Body of pancreas (tissue), 4 donors: ENCODE measurements around the gene CPSF4. TPM values are rescaled to one million over a fixed set of nuclear protein-coding genes. Genes with fewer than 3 reads are reported as not detected.

ENCODE experiments used
- ATAC-seq: fragments of 150-250 bp; one replicate; pipeline ENCODE4 v1.9.1; 2016
- DNase-seq, 4 donors: peaks; one replicate each; pipeline ENCODE4 v3.0.0-alpha.2; 2019
- H3K27ac ChIP-seq, 4 donors: fragments of 200-600 bp; sonication (generic); 1 replicate in 3 of 4; 2 replicates in 1 of 4; pipeline versions ENCODE4 v1.5.1 to v1.6.1; 2016 to 2019; ENCODE audit warnings: mild to moderate bottlenecking in 1 of 4, mixed read lengths in 1 of 4, moderate library complexity in 1 of 4
- H3K27me3 ChIP-seq, 2 donors: fragments of 200-600 bp; sonication (generic); one replicate each; pipeline ENCODE4 v1.6.0; 2016; ENCODE audit warnings: mild to moderate bottlenecking in 1 of 2
- H3K36me3 ChIP-seq, 2 donors: fragments of 200-600 bp; sonication (generic); replicated peaks in 1 of 2; 2 replicates each; pipeline ENCODE4 v1.5.1; 2016; ENCODE audit warnings: low read depth in 2 of 2; ENCODE audit not compliant: insufficient read depth in 1 of 2
- H3K4me1 ChIP-seq: fragments of 200-600 bp; sonication (generic); one replicate; pipeline ENCODE4 v1.6.0; 2016
- H3K4me3 ChIP-seq, 2 donors: fragments of 200-600 bp; sonication (generic); 1 replicate in 1 of 2; 2 replicates in 1 of 2; pipeline ENCODE4 v1.5.1; 2016 to 2019
- H3K9me3 ChIP-seq, 3 donors: fragments of 200-600 bp; sonication (generic); 1 replicate in 2 of 3; 2 replicates in 1 of 3; pipeline ENCODE4 v1.5.1; 2016
- POLR2A ChIP-seq, 3 donors: fragments of 450-650 bp; IDR thresholded peaks; one replicate each; pipeline ENCODE4 v1.6.1; 2016; ENCODE audit warnings: antibody characterized with exemption in 3 of 3, mild to moderate bottlenecking in 2 of 3
- WGBS, 2 donors: methylation state at CpG; one replicate each; pipeline ENCODE4 v1.1.5; 2017; 5-methylcytosine and 5-hydroxymethylcytosine counted together
- intact Hi-C: fragments of 100-400 bp; cut with DNase I; formaldehyde crosslinking; loops from one replicate; pipeline ENCODE4 v1.15.1; 2023
- total RNA-seq, 2 donors: library from RNA; depleted of rRNA; stranded (reverse); fragments of >200 nt; gene quantifications; one replicate each; pipeline ENCODE4 v1.1.0, GENCODE V29; 2016
- TF ChIP-seq, protein P1 (sequence below), 7 experiments: fragments of 450-650 bp in 4 of 7; fragments of 200-600 bp in 3 of 7; sonication (generic) in 3 of 7; IDR thresholded peaks; one replicate each; pipeline ENCODE4 v1.5.1; 2016 to 2019; ENCODE audit warnings: antibody characterized with exemption in 7 of 7

Gene CPSF4
- total RNA-seq, 2 donors from 2014 or later, result 24.4 to 31.1 TPM

DNA sequence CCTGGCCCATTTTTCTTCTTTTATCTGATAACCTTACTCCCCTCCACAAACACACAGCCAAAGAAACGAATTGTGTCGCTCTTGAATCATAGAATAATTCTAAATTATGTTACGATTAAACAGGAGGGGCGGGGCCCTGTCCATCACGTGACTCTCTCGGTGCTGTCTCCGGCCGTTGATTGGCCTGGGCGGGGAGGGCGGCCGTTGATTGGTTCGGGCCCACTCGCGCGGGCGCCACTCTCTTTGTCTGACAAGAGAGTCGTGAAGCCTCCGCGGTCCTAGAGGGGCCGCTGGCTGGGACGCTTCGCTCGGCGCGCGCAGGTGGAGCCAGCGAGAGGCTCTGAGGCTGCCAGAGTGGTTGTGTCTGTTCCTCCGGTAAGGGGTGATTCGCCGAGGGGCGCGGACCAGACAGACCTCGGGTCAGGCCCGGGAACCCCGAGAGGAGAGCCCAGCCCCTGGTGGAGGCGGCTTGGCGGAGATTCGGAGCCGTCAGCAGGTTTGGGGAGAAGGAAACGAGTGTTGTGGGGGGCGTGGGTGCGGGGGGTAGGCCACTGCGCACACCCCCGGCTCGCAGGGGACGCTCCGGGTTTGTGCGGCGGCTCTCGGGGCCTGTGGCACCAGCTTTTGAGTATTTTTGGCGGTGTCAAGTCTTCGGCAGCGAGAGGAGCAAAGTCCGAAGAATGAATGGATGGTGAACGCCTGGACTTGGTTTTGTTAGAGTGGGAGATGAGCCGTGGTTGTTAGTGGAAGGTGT is 34.0 kb downstream of the CPSF4 start, which contains the start of gene ZNF789:
Gene ZNF789, plus strand, starts transcription at position 330 of the 754 bp plus-strand sequence. CDS start 3,567 bp downstream, outside the sequence.
- ATAC-seq (peak; percentile 99), DNase-seq (peak; percentile 97 to 99 (median 98))
- Histone ChIP-seq H3K9me3 (no peaks in the 10 kb centered on the region), H3K27ac (peak within 1 kb of the TSS; percentile 66 to 94 (median 82)), H3K4me3 (peak within 1 kb of the TSS; percentile 86 to 95), H3K36me3 (no peaks in the 10 kb centered on the region), H3K27me3 (no peaks in the 10 kb centered on the region), H3K4me1 (peaks cover 24% of the 10 kb centered on the region)
- intact Hi-C loops, result no loop called here
- peak; percentile 10 to 72 (median 72) for TF ChIP-seq POLR2A (IDR thresholded peaks at IDR 0.05)
- TF ChIP-seq, protein P1, sequence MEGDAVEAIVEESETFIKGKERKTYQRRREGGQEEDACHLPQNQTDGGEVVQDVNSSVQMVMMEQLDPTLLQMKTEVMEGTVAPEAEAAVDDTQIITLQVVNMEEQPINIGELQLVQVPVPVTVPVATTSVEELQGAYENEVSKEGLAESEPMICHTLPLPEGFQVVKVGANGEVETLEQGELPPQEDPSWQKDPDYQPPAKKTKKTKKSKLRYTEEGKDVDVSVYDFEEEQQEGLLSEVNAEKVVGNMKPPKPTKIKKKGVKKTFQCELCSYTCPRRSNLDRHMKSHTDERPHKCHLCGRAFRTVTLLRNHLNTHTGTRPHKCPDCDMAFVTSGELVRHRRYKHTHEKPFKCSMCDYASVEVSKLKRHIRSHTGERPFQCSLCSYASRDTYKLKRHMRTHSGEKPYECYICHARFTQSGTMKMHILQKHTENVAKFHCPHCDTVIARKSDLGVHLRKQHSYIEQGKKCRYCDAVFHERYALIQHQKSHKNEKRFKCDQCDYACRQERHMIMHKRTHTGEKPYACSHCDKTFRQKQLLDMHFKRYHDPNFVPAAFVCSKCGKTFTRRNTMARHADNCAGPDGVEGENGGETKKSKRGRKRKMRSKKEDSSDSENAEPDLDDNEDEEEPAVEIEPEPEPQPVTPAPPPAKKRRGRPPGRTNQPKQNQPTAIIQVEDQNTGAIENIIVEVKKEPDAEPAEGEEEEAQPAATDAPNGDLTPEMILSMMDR (IDR thresholded peaks at IDR 0.05), result peak in 1 of 7 experiments; percentile 5
- 0 to 2% methylated on average over 35 to 54 of the region's 56 CpGs for WGBS, 2 donors

DNA sequence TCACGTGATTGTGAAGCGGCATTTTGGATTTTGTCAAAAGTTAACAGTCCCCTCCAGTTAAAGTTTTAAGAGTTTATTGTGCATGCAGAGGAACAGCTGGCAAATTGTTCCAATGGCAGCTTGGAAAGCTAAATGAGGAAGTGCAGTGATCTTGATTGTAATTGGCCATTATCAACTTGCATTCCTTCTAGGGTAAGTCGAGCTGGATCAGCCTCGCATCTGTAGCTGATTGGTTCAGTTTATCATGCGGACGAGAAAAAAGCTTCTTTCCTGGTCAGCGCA is 34.5 kb downstream of the CPSF4 start:
- Histone ChIP-seq H3K36me3 (no peaks in the 10 kb centered on the region), H3K9me3 (no peaks in the 10 kb centered on the region), H3K27ac (peak overlapping the region in 3 of 4 donors; percentile 66 to 94 (median 89)), H3K27me3 (no peaks in the 10 kb centered on the region), H3K4me3 (peak overlapping the region; percentile 86 to 95), H3K4me1 (peaks cover 24% of the 10 kb centered on the region)
- ATAC-seq (peak; percentile 18), DNase-seq (peak in 1 of 4 donors; percentile 34)
- 0% methylated on average over 7 of the region's 7 CpGs for WGBS, 2 donors
- intact Hi-C loops, result no loop called here
- no peak for TF ChIP-seq POLR2A (IDR thresholded peaks at IDR 0.05)
- TF ChIP-seq, protein P1 (IDR thresholded peaks at IDR 0.05), result no peak

DNA sequence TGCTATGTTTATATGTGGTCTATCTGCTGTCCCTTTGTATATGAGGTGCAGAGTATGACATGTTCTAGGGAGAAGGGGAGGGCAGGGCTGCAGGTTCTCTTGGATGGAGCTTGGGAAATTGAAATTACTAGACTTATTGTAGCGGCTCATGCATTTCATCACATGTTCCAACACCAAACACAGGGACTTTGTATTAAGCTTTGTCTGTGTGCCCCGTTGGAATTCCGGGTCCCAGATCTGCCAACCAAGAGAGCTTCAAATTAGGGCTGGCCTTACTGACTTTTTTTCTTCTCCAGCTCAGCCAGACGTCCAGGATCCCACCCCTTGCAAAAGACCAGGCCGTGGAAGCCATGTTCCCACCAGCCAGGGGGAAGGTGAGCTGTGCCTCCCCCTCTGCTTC is 37.4 kb downstream of the CPSF4 start:
- intact Hi-C loops, result no loop called here
- Histone ChIP-seq H3K27me3 (no peaks in the 10 kb centered on the region), H3K36me3 (no peaks in the 10 kb centered on the region), H3K9me3 (no peaks in the 10 kb centered on the region), H3K4me3 (no peak overlapping the region), H3K27ac (no peak overlapping the region), H3K4me1 (peaks cover 12% of the 10 kb centered on the region)
- TF ChIP-seq, protein P1 (IDR thresholded peaks at IDR 0.05), result no peak
- TF ChIP-seq POLR2A (IDR thresholded peaks at IDR 0.05), result no peak
- WGBS, 2 donors, result 74 to 83% methylated on average over 5 of the region's 5 CpGs
- ATAC-seq (no peak), DNase-seq (no peak)

DNA sequence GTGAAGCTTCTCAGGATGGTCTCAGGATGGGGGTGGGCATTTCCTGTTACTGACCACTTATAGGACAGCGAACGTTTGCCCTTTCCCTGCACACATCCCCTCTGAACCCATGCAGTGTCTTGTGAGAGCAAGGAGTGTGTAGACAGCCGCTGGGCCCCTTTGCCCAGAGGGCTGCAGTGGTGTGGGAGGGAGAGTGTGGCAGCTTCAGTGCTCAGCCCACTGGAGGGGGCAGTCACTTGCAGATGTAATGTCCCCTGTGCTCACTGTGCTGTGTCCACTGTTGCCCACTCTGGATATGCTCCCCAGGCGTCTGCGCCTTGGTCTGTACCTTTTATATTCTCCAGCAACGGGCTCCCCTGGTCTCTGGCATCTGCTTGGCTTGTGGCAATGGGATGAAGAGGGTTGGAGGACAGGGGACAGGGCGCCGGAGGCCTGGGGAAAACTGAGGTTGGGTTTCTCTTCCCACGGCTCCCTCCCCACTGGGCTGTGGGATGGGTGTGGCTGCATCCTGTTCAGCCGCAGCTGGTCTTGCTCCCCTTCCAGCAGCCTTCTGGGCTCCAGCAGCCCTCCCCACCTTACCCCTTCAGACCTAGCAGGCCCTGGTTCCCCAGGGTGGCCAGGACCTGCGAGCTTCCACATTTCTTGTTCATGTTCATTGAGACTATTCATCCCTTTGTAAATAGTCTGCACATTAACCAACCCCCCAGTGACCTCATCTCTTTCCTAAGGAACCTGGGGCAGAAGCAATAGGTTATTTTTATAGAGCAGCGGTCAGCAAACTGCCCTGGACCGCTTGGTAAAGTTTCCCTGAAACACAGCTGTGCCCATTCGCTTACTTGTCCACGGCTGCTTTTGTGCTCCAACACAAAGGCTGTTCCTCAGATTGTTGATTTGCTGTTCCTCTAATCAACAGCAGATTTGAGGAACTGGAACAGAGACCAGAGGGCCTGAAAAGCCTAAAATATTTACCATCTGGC is 40.0 kb downstream of the CPSF4 start:
- Histone ChIP-seq H3K9me3 (no peaks in the 10 kb centered on the region), H3K27me3 (no peaks in the 10 kb centered on the region), H3K36me3 (peaks cover 0 to 2% of the 10 kb centered on the region in 2 donors), H3K4me3 (no peak overlapping the region), H3K4me1 (peaks cover 3% of the 10 kb centered on the region), H3K27ac (no peak overlapping the region)
- no peak for TF ChIP-seq POLR2A (IDR thresholded peaks at IDR 0.05)
- TF ChIP-seq, protein P1 (IDR thresholded peaks at IDR 0.05), result no peak
- intact Hi-C loops, result no loop called here
- no peak for DNase-seq
- 82 to 84% methylated on average over 15 of the region's 15 CpGs for WGBS, 2 donors
- ATAC-seq, result no peak
